Neural progenitor cell (in vitro differentiated cells): ENCODE measurements around the gene LCP1. TPM values are rescaled to one million over a fixed set of nuclear protein-coding genes. Genes with fewer than 3 reads are reported as not detected.

Experiments used
- DNase-seq: peaks from one replicate; pipeline ENCODE4 v3.0.0-alpha.2; 2016; ENCODE audit warnings: low spot score
- H2AFZ ChIP-seq: fragments of 200-600 bp; sonication (generic); replicated peaks from 2 replicates; pipeline ENCODE4 v1.6.1; 2016; ENCODE audit warnings: antibody characterized with exemption
- H3F3A ChIP-seq: fragments of 200-600 bp; sonication (generic); 2 replicates; pipeline ENCODE4 v1.6.1; 2016; ENCODE audit warnings: antibody characterized with exemption, low read depth
- H3K27ac ChIP-seq: fragments of 200-600 bp; sonication (generic); 2 replicates; pipeline ENCODE4 v1.5.1; 2016; ENCODE audit warnings: mild to moderate bottlenecking
- H3K27me3 ChIP-seq: fragments of 200-600 bp; sonication (generic); 2 replicates; pipeline ENCODE4 v1.6.1; 2016; ENCODE audit warnings: mild to moderate bottlenecking, moderate library complexity
- H3K36me3 ChIP-seq: fragments of 200-600 bp; sonication (generic); 2 replicates; pipeline ENCODE4 v1.5.1; 2016
- H3K4me1 ChIP-seq: fragments of 200-600 bp; sonication (generic); 2 replicates; pipeline ENCODE4 v1.6.1; 2016; ENCODE audit warnings: mixed run types
- H3K4me2 ChIP-seq: fragments of 200-600 bp; sonication (generic); 2 replicates; pipeline ENCODE4 v1.6.1; 2016
- H3K4me3 ChIP-seq: fragments of 200-600 bp; sonication (generic); 2 replicates; pipeline ENCODE4 v1.5.1; 2016
- H3K79me2 ChIP-seq: fragments of 200-600 bp; sonication (generic); 2 replicates; pipeline ENCODE4 v1.6.1; 2016; ENCODE audit warnings: low read depth
- H3K9ac ChIP-seq: fragments of 200-600 bp; sonication (generic); 2 replicates; pipeline ENCODE4 v1.6.1; 2016
- H3K9me3 ChIP-seq: fragments of 200-600 bp; sonication (generic); 2 replicates; pipeline ENCODE4 v1.5.1; 2016; ENCODE audit warnings: low read depth
- H4K20me1 ChIP-seq: fragments of 200-600 bp; sonication (generic); 2 replicates; pipeline ENCODE4 v1.6.1; 2016; ENCODE audit warnings: low read depth
- H3K27ac Mint-ChIP-seq: 3 replicates; pipeline ENCODE4 v1.8.0; 2021; ENCODE audit warnings: mixed read lengths
- H3K27me3 Mint-ChIP-seq: 2 replicates; pipeline ENCODE4 v1.8.0; 2022; ENCODE audit warnings: low read depth, mild to moderate bottlenecking, inconsistent platforms, moderate library complexity, mixed read lengths; ENCODE audit not compliant: insufficient read depth
- H3K36me3 Mint-ChIP-seq: 3 replicates; pipeline ENCODE4 v1.8.0; 2021; ENCODE audit warnings: mixed read lengths
- H3K4me1 Mint-ChIP-seq: 3 replicates; pipeline ENCODE4 v1.8.0; 2021; ENCODE audit warnings: mixed read lengths
- H3K4me3 Mint-ChIP-seq: 3 replicates; pipeline ENCODE4 v1.8.0; 2021; ENCODE audit warnings: mild to moderate bottlenecking, moderate library complexity, mixed read lengths
- H3K9me3 Mint-ChIP-seq: 3 replicates; pipeline ENCODE4 v1.8.0; 2020; ENCODE audit warnings: mixed read lengths
- EZH2 ChIP-seq: fragments of 200-600 bp; sonication (generic); IDR thresholded peaks from 2 replicates; pipeline ENCODE4 v1.6.1; 2017; ENCODE audit warnings: antibody characterized with exemption, mild to moderate bottlenecking, moderate library complexity
- EZH2phosphoT487 ChIP-seq: fragments of 200-600 bp; sonication (generic); IDR thresholded peaks from 2 replicates; pipeline ENCODE4 v1.6.1; 2017; ENCODE audit warnings: antibody characterized with exemption
- total RNA-seq: library from RNA; depleted of rRNA; stranded (reverse); fragments of >200 nt; gene quantifications from 2 replicates; pipeline ENCODE4 v1.2.3, GENCODE V29; 2015; ENCODE audit warnings: low replicate concordance
- TF ChIP-seq, protein P1 (sequence below): fragments of 200-600 bp; sonication (generic); IDR thresholded peaks from 2 replicates; pipeline ENCODE4 v1.5.1; 2017; ENCODE audit warnings: antibody characterized with exemption, mild to moderate bottlenecking

The LCP1 gene
- total RNA-seq, 1 donor from 2014 or later, result 2.2 TPM

DNA sequence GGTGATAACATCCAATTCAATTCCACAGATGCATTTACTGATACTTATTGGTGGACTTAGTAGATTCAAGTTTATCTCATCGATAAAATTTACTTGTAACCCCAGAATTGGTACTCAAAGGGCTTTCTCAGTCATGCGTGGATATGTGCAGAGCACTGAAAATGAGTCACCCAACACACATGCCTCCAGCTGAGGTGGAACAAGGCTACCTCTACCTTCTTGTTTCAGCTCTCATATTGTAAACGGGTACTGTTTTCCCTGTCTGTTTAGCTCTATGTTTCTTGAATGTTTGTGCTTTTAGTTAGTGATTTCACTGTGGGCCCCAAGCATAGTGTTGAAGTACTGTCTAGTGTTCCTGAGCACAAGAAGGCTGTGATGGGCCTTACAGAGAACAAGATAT is 31.3 kb upstream of the LCP1 start:
- peaks cover 2% of the 10 kb centered on the region for H3K27me3 Mint-ChIP-seq
- Histone ChIP-seq H3K79me2 (no peaks in the 10 kb centered on the region), H3K27me3 (peaks cover 38% of the 10 kb centered on the region), H2AFZ (no peak overlapping the region), H3K4me1 (peaks cover 11% of the 10 kb centered on the region), H3K9ac (no peak overlapping the region), H3K4me3 (no peak overlapping the region), H3K4me2 (no peak overlapping the region), H3F3A (peaks cover 11% of the 10 kb centered on the region), H3K9me3 (no peaks in the 10 kb centered on the region), H3K36me3 (no peaks in the 10 kb centered on the region), H3K27ac (no peak overlapping the region), H4K20me1 (no peaks in the 10 kb centered on the region)
- H3K27ac Mint-ChIP-seq, result no peak overlapping the region
- no peaks in the 10 kb centered on the region for H3K36me3 Mint-ChIP-seq
- no peak for DNase-seq
- H3K4me1 Mint-ChIP-seq, result peaks cover 9% of the 10 kb centered on the region
- no peak overlapping the region for H3K4me3 Mint-ChIP-seq
- TF ChIP-seq EZH2 (no peak), EZH2phosphoT487 (no peak)
- H3K9me3 Mint-ChIP-seq, result peaks cover 4% of the 10 kb centered on the region

GRCh38 chr13:46211483-46212351 is 29.7 kb upstream of the LCP1 start, which contains the start of gene LRRC63:
TSS of gene LRRC63 (plus strand) at chr13:46211928. CDS start at chr13:46213035, 1,107 bp downstream.
- H3K27me3 Mint-ChIP-seq, result peaks cover 2% of the 10 kb centered on the region
- Histone ChIP-seq H3F3A (peaks cover 11% of the 10 kb centered on the region), H3K27me3 (peaks cover 38% of the 10 kb centered on the region), H3K4me1 (peaks cover 17% of the 10 kb centered on the region), H3K36me3 (no peaks in the 10 kb centered on the region), H3K79me2 (no peaks in the 10 kb centered on the region), H4K20me1 (no peaks in the 10 kb centered on the region), H3K4me3 (peak within 1 kb of the TSS; percentile 50), H3K4me2 (peak within 1 kb of the TSS; percentile 80), H3K9ac (no peak within 1 kb of the TSS), H2AFZ (peak within 1 kb of the TSS; percentile 98), H3K27ac (no peak within 1 kb of the TSS), H3K9me3 (no peaks in the 10 kb centered on the region)
- peak within 1 kb of the TSS; percentile 84 for H3K4me3 Mint-ChIP-seq
- no peaks in the 10 kb centered on the region for H3K36me3 Mint-ChIP-seq
- peak; percentile 87 for DNase-seq
- TF ChIP-seq, protein P1, sequence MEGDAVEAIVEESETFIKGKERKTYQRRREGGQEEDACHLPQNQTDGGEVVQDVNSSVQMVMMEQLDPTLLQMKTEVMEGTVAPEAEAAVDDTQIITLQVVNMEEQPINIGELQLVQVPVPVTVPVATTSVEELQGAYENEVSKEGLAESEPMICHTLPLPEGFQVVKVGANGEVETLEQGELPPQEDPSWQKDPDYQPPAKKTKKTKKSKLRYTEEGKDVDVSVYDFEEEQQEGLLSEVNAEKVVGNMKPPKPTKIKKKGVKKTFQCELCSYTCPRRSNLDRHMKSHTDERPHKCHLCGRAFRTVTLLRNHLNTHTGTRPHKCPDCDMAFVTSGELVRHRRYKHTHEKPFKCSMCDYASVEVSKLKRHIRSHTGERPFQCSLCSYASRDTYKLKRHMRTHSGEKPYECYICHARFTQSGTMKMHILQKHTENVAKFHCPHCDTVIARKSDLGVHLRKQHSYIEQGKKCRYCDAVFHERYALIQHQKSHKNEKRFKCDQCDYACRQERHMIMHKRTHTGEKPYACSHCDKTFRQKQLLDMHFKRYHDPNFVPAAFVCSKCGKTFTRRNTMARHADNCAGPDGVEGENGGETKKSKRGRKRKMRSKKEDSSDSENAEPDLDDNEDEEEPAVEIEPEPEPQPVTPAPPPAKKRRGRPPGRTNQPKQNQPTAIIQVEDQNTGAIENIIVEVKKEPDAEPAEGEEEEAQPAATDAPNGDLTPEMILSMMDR, result no peak
- no peak for TF ChIP-seq EZH2phosphoT487
- no peak for TF ChIP-seq EZH2
- peaks cover 4% of the 10 kb centered on the region for H3K9me3 Mint-ChIP-seq
- peaks cover 18% of the 10 kb centered on the region for H3K4me1 Mint-ChIP-seq
- H3K27ac Mint-ChIP-seq, result no peak within 1 kb of the TSS

GRCh38 chr13:46211116-46211482 is 29.1 kb upstream of the LCP1 start:
- Mint-ChIP-seq H3K27me3 (peaks cover 2% of the 10 kb centered on the region), H3K4me1 (peaks cover 18% of the 10 kb centered on the region), H3K27ac (no peak overlapping the region), H3K36me3 (no peaks in the 10 kb centered on the region), H3K4me3 (peak overlapping the region; percentile 72), H3K9me3 (peaks cover 2% of the 10 kb centered on the region)
- Histone ChIP-seq H3K27me3 (peaks cover 38% of the 10 kb centered on the region), H3K4me3 (peak overlapping the region; percentile 50), H3K4me2 (peak overlapping the region; percentile 80), H4K20me1 (no peaks in the 10 kb centered on the region), H3K36me3 (no peaks in the 10 kb centered on the region), H3K79me2 (no peaks in the 10 kb centered on the region), H3K9ac (no peak overlapping the region), H3K27ac (no peak overlapping the region), H3F3A (peaks cover 11% of the 10 kb centered on the region), H3K9me3 (no peaks in the 10 kb centered on the region), H2AFZ (peak overlapping the region; percentile 98), H3K4me1 (peaks cover 17% of the 10 kb centered on the region)
- no peak for DNase-seq
- TF ChIP-seq EZH2, result no peak
- TF ChIP-seq, protein P1, result no peak
- TF ChIP-seq EZH2phosphoT487, result no peak
